HCT116 (cell line): ENCODE measurements around the gene AP1S1. TPM values are rescaled to one million over a fixed set of nuclear protein-coding genes. Genes with fewer than 3 reads are reported as not detected.

ENCODE experiments used
- ATAC-seq: fragments of 200-7000 bp; cut with Tn5 transposase; 2 replicates; pipeline ENCODE4 v1.9.1; 2020; ENCODE audit warnings: mild to moderate bottlenecking, moderate library complexity
- BruUV-seq: library from RNA; stranded (reverse); fragments of 400-500 nt; replicated peaks from 2 replicates; lab custom pipeline; 2021; lab: Mats Ljungman, UMichigan
- CTCF ChIA-PET: fragments of 300-600 bp; sonication (Branson Sonifier 250); formaldehyde crosslinking; loops from one replicate; lab custom pipeline; 2021; ENCODE audit warnings: antibody characterized with exemption; lab: Charles Lee
- POLR2A ChIA-PET: fragments of 300-600, 350-600 bp; sonication (Branson Sonifier 250); formaldehyde crosslinking; loops from one replicate; lab custom pipeline; 2021; ENCODE audit warnings: antibody characterized with exemption; lab: Charles Lee
- RAD21 ChIA-PET, 2 experiments: fragments of 300-600 bp; sonication (Branson Sonifier 250); formaldehyde crosslinking; loops; one replicate each; lab custom pipeline; 2023; ENCODE audit warnings: low total read pairs in 2 of 2; ENCODE audit not compliant: uncharacterized antibody in 2 of 2, unreplicated experiment in 2 of 2, low non-redundant PET in 1 of 2; lab: Charles Lee
- DNase-seq: peaks from one replicate; pipeline ENCODE4 v3.0.0-alpha.2; 2010; ENCODE audit warnings: low read depth, low spot score
- H2AFZ ChIP-seq: fragments of 200-600 bp; shearing (Covaris generic), sonication (generic); 2 replicates; pipeline ENCODE4 v1.6.1; 2017; ENCODE audit warnings: low read depth, mixed run types, mixed read lengths, antibody characterized with exemption, low read length; ENCODE audit not compliant: poor library complexity, severe bottlenecking
- H3K27ac ChIP-seq: 2 replicates; pipeline ENCODE4 v1.5.1; 2012; ENCODE audit warnings: low read depth, low read length
- H3K27me3 ChIP-seq: fragments of 200-600 bp; sonication (generic); 2 replicates; pipeline ENCODE4 v1.6.1; 2016; ENCODE audit warnings: mixed run types, low read length, mixed read lengths; ENCODE audit not compliant: insufficient read depth
- H3K36me3 ChIP-seq, 2 experiments: fragments of 200-500 bp in 1 of 2; fragments of 200-600 bp in 1 of 2; sonication (Bioruptor generic) in 1 of 2; sonication (generic) in 1 of 2; 2 replicates each; pipeline versions ENCODE4 v1.5.1 to v1.6.1; 2014 to 2016; ENCODE audit warnings: low read length in 2 of 2, inconsistent platforms in 1 of 2, mixed read lengths in 1 of 2, mixed run types in 1 of 2; ENCODE audit not compliant: insufficient read depth in 2 of 2, control insufficient read depth in 1 of 2
- H3K4me1 ChIP-seq, 2 experiments: fragments of 200-600 bp in 1 of 2; sonication (generic) in 1 of 2; 2 replicates each; pipeline versions ENCODE4 v1.5.1 to v1.6.1; 2012 to 2017; ENCODE audit warnings: low read length in 2 of 2, inconsistent platforms in 1 of 2, mild to moderate bottlenecking in 1 of 2, mixed read lengths in 1 of 2, mixed run types in 1 of 2, moderate library complexity in 1 of 2; ENCODE audit not compliant: insufficient read depth in 2 of 2, control insufficient read depth in 1 of 2
- H3K4me2 ChIP-seq: fragments of 200-600 bp; sonication (generic); 2 replicates; pipeline ENCODE4 v1.6.1; 2017; ENCODE audit warnings: mixed run types, low read length, mixed read lengths
- H3K4me3 ChIP-seq, 2 experiments: fragments of 200-600 bp in 1 of 2; sonication (generic) in 1 of 2; replicated peaks in 1 of 2; 2 replicates each; pipeline ENCODE4 v1.5.1; 2011 to 2016; ENCODE audit warnings: low read length in 2 of 2, control low read depth in 1 of 2, low read depth in 1 of 2, mild to moderate bottlenecking in 1 of 2, mixed read lengths in 1 of 2, mixed run types in 1 of 2
- H3K79me2 ChIP-seq: fragments of 200-600 bp; sonication (generic); 2 replicates; pipeline ENCODE4 v1.6.1; 2017; ENCODE audit warnings: mild to moderate bottlenecking, mixed run types, low read length, moderate library complexity, mixed read lengths; ENCODE audit not compliant: insufficient read depth
- H3K9ac ChIP-seq: fragments of 200-600 bp; sonication (generic); 2 replicates; pipeline ENCODE4 v1.6.1; 2016; ENCODE audit warnings: low read length, mixed read lengths
- H3K9me2 ChIP-seq: fragments of 200-600 bp; sonication (generic), shearing (Covaris generic); 2 replicates; pipeline ENCODE4 v1.6.1; 2017; ENCODE audit warnings: mixed run types, mild to moderate bottlenecking, moderate library complexity; ENCODE audit not compliant: insufficient read depth
- H3K9me3 ChIP-seq, 2 experiments: fragments of 200-500 bp in 1 of 2; fragments of 200-600 bp in 1 of 2; sonication (Bioruptor generic) in 1 of 2; sonication (generic) in 1 of 2; 2 replicates each; pipeline ENCODE4 v1.6.1; 2014 to 2017; ENCODE audit warnings: low read length in 2 of 2, mixed read lengths in 2 of 2, inconsistent platforms in 1 of 2, low read depth in 1 of 2, mild to moderate bottlenecking in 1 of 2, mixed run types in 1 of 2, moderate library complexity in 1 of 2; ENCODE audit not compliant: control insufficient read depth in 1 of 2, insufficient read depth in 1 of 2
- H4K20me1 ChIP-seq: fragments of 200-600 bp; sonication (generic), shearing (Covaris generic); 2 replicates; pipeline ENCODE4 v1.6.1; 2017; ENCODE audit warnings: mixed run types, mild to moderate bottlenecking, moderate library complexity; ENCODE audit not compliant: insufficient read depth
- ATF3 ChIP-seq: IDR thresholded peaks from 2 replicates; pipeline ENCODE4 v1.6.1; 2012
- ELF1 ChIP-seq: IDR thresholded peaks from 2 replicates; pipeline ENCODE4 v1.6.1; 2012; ENCODE audit warnings: low read depth, borderline replicate concordance
- POLR2A ChIP-seq: IDR thresholded peaks from 2 replicates; pipeline ENCODE4 v1.7.0; 2011; ENCODE audit warnings: borderline replicate concordance; ENCODE audit not compliant: insufficient read depth, insufficient read length; ENCODE audit errors: extremely low read depth
- RAD21 ChIP-seq: IDR thresholded peaks from 2 replicates; pipeline ENCODE4 v1.6.1; 2012; ENCODE audit warnings: low read depth, mild to moderate bottlenecking
- REST ChIP-seq: IDR thresholded peaks from 2 replicates; pipeline ENCODE4 v1.6.1; 2012; ENCODE audit warnings: low read depth
- SIN3A ChIP-seq: IDR thresholded peaks from 2 replicates; pipeline ENCODE4 v1.6.1; 2012; ENCODE audit warnings: low read depth
- SRF ChIP-seq: IDR thresholded peaks from 2 replicates; pipeline ENCODE4 v1.6.1; 2012; ENCODE audit warnings: low read depth
- TCF7L2 ChIP-seq: IDR thresholded peaks from 2 replicates; pipeline ENCODE4 v1.7.0; 2011; ENCODE audit warnings: borderline replicate concordance, inconsistent platforms; ENCODE audit not compliant: insufficient read depth, insufficient read length; ENCODE audit errors: extremely low read depth
- YY1 ChIP-seq: IDR thresholded peaks from 2 replicates; pipeline ENCODE4 v1.6.1; 2011; ENCODE audit warnings: low read length, low read depth, moderate library complexity, mild to moderate bottlenecking; ENCODE audit not compliant: insufficient replicate concordance; ENCODE audit errors: extremely low read depth
- ZFX ChIP-seq: fragments of 450-650 bp; IDR thresholded peaks from 2 replicates; pipeline ENCODE4 v1.6.1; 2017
- ZNF274 ChIP-seq: fragments of 200-500 bp; sonication (Bioruptor generic); IDR thresholded peaks from 2 replicates; pipeline ENCODE4 v1.6.1; 2014; ENCODE audit warnings: mild to moderate bottlenecking, low read depth, low read length, inconsistent platforms
- intact Hi-C: fragments of 100-400 bp; cut with micrococcal nuclease; formaldehyde crosslinking; loops from 2 replicates; pipeline ENCODE4 v1.10.0; 2022
- total RNA-seq: library from RNA; stranded (reverse); gene quantifications from one replicate; pipeline ENCODE4 v1.2.1, GENCODE V29; 2021; ENCODE audit not compliant: unreplicated experiment
- TF ChIP-seq, protein P1 (sequence below): IDR thresholded peaks from 2 replicates; pipeline ENCODE4 v1.6.1; 2012
- TF ChIP-seq, protein P2 (sequence below), 3 experiments: fragments of 200-600 bp in 1 of 3; sonication (generic) in 1 of 3; IDR thresholded peaks in 2 of 3; conservative IDR thresholded peaks in 1 of 3; 2 replicates each; pipeline ENCODE4 v1.5.1; 2012 to 2017; ENCODE audit warnings: low read depth in 2 of 3, low read length in 2 of 3, antibody characterized with exemption in 1 of 3, borderline replicate concordance in 1 of 3, control low read depth in 1 of 3, mild to moderate bottlenecking in 1 of 3, mixed read lengths in 1 of 3, mixed run types in 1 of 3, moderate library complexity in 1 of 3; ENCODE audit not compliant: insufficient read depth in 1 of 3

Gene AP1S1
- total RNA-seq, 1 experiment from 2014 or later = 130 TPM

GRCh38 chr7:101108961-101109360 is 45.3 kb upstream of the AP1S1 start:
- H3K36me3 ChIP-seq = no peaks in the 10 kb centered on the region
- no peaks in the 10 kb centered on the region for H3K79me2 ChIP-seq
- intact Hi-C loops = no loop called here
- no peak overlapping the region for H3K27ac ChIP-seq
- no peak overlapping the region for H2AFZ ChIP-seq
- H4K20me1 ChIP-seq = no peaks in the 10 kb centered on the region
- no peaks in the 10 kb centered on the region for H3K9me3 ChIP-seq
- no peak overlapping the region for H3K4me3 ChIP-seq
- DNase-seq (no peak), ATAC-seq (peak; percentile 44)
- TF ChIP-seq, protein P1, sequence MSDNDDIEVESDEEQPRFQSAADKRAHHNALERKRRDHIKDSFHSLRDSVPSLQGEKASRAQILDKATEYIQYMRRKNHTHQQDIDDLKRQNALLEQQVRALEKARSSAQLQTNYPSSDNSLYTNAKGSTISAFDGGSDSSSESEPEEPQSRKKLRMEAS = 0 out of 2 replicates have a peak, but pooled peaks have one; percentile 28
- TF ChIP-seq ZNF274 (no peak), ATF3 (no peak), SIN3A (no peak)
- ChIA-PET RAD21 (no interaction called here), CTCF (no interaction called here), POLR2A (interaction anchor here (1.0 to 2.6 kb wide), 2 partner anchors 14 to 17 kb away, joined by 3 to 8 read pairs; no protein-coding TSS in a partner anchor)
- no peaks in the 10 kb centered on the region for H3K27me3 ChIP-seq
- BruUV-seq = no TSS peak
- H3K9me2 ChIP-seq = no peaks in the 10 kb centered on the region
- peaks cover 14 to 32% of the 10 kb centered on the region in 2 experiments for H3K4me1 ChIP-seq
- H3K9ac ChIP-seq = 0 out of 2 replicates have a peak overlapping the region, but pooled peaks have one; percentile 8
- peak overlapping the region; percentile 25; the same call in 1 of the 2 replicates for H3K4me2 ChIP-seq

GRCh38 chr7:101109368-101109767 is 44.9 kb upstream of the AP1S1 start:
- H3K4me3 ChIP-seq = no peak overlapping the region
- H3K27ac ChIP-seq = no peak overlapping the region
- H2AFZ ChIP-seq = no peak overlapping the region
- ATAC-seq (no peak), DNase-seq (no peak)
- ChIA-PET CTCF (no interaction called here), POLR2A (interaction anchor here (1.0 to 2.6 kb wide), 2 partner anchors 13 to 17 kb away, joined by 3 to 8 read pairs; no protein-coding TSS in a partner anchor), RAD21 (no interaction called here)
- H3K9ac ChIP-seq = no peak overlapping the region
- intact Hi-C loops = no loop called here
- peak overlapping the region; percentile 25; the same call in 1 of the 2 replicates for H3K4me2 ChIP-seq
- no TSS peak for BruUV-seq
- H3K9me2 ChIP-seq = no peaks in the 10 kb centered on the region
- peaks cover 10 to 32% of the 10 kb centered on the region in 2 experiments for H3K4me1 ChIP-seq
- H3K27me3 ChIP-seq = no peaks in the 10 kb centered on the region
- H3K36me3 ChIP-seq = no peaks in the 10 kb centered on the region
- no peaks in the 10 kb centered on the region for H4K20me1 ChIP-seq
- no peaks in the 10 kb centered on the region for H3K9me3 ChIP-seq
- H3K79me2 ChIP-seq = no peaks in the 10 kb centered on the region
- TF ChIP-seq SIN3A (no peak), ZNF274 (no peak), REST (no peak), SRF (no peak), ELF1 (no peak), ATF3 (no peak), ZFX (no peak), TCF7L2 (no peak), YY1 (no peak), RAD21 (no peak), POLR2A (no peak)
- TF ChIP-seq, protein P2, sequence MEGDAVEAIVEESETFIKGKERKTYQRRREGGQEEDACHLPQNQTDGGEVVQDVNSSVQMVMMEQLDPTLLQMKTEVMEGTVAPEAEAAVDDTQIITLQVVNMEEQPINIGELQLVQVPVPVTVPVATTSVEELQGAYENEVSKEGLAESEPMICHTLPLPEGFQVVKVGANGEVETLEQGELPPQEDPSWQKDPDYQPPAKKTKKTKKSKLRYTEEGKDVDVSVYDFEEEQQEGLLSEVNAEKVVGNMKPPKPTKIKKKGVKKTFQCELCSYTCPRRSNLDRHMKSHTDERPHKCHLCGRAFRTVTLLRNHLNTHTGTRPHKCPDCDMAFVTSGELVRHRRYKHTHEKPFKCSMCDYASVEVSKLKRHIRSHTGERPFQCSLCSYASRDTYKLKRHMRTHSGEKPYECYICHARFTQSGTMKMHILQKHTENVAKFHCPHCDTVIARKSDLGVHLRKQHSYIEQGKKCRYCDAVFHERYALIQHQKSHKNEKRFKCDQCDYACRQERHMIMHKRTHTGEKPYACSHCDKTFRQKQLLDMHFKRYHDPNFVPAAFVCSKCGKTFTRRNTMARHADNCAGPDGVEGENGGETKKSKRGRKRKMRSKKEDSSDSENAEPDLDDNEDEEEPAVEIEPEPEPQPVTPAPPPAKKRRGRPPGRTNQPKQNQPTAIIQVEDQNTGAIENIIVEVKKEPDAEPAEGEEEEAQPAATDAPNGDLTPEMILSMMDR (IDR thresholded peaks at IDR 0.05 in 2 of 3, conservative IDR thresholded peaks at IDR 0.05 in 1 of 3; ENCODE audit: borderline replicate concordance in 1 of 3, insufficient read depth in 1 of 3, low read depth in 2 of 3, low read length in 2 of 3) = no peak
